GM23338 (cell line): ENCODE results near the gene HINT1. TPM values are rescaled to one million over a fixed set of nuclear protein-coding genes. Genes with fewer than 3 reads are reported as not detected.
A peak's percentile ranks its signal among the peaks of the same experiment; 100 is the strongest.
"Not testable (repeated sequence)": the region's sequence is repeated elsewhere in the genome, so short reads cannot be mapped to it uniquely, and the experiment has no call there.

ENCODE experiments used
- ATAC-seq: fragments of 200-7000 bp; cut with Tn5 transposase; 3 replicates; pipeline ENCODE4 v1.9.1; 2020
- DNase-seq: peaks from one replicate; pipeline ENCODE4 v3.0.0-alpha.2; 2015; ENCODE audit warnings: low spot score
- H2AFZ ChIP-seq: fragments of 200-600 bp; sonication (generic); 2 replicates; pipeline ENCODE4 v1.8.0; 2016; ENCODE audit warnings: antibody characterized with exemption, mild to moderate bottlenecking, moderate library complexity
- H3F3A ChIP-seq: fragments of 200-600 bp; sonication (generic); replicated peaks from 2 replicates; pipeline ENCODE4 v1.8.0; 2017; ENCODE audit warnings: antibody characterized with exemption, mixed run types, low read depth
- H3K27ac ChIP-seq: fragments of 200-600 bp; sonication (generic); 2 replicates; pipeline ENCODE4 v1.6.1; 2016; ENCODE audit warnings: low read depth
- H3K27me3 ChIP-seq: fragments of 200-600 bp; sonication (generic); 2 replicates; pipeline ENCODE4 v1.8.0; 2016; ENCODE audit warnings: mild to moderate bottlenecking, mixed run types, moderate library complexity; ENCODE audit not compliant: insufficient read depth
- H3K36me3 ChIP-seq: fragments of 200-600 bp; sonication (generic); 2 replicates; pipeline ENCODE4 v1.8.0; 2016; ENCODE audit warnings: mild to moderate bottlenecking; ENCODE audit not compliant: insufficient read depth
- H3K4me1 ChIP-seq: fragments of 200-600 bp; sonication (generic); 2 replicates; pipeline ENCODE4 v1.8.0; 2016; ENCODE audit warnings: mild to moderate bottlenecking, moderate library complexity; ENCODE audit not compliant: insufficient read depth
- H3K4me2 ChIP-seq: fragments of 200-600 bp; sonication (generic); 2 replicates; pipeline ENCODE4 v1.7.1; 2017; ENCODE audit warnings: mixed run types
- H3K4me3 ChIP-seq: fragments of 200-600 bp; sonication (generic); 2 replicates; pipeline ENCODE4 v1.6.1; 2016; ENCODE audit warnings: mixed run types
- H3K79me2 ChIP-seq: fragments of 200-600 bp; sonication (generic); replicated peaks from 2 replicates; pipeline ENCODE4 v1.8.0; 2017; ENCODE audit warnings: mild to moderate bottlenecking; ENCODE audit not compliant: insufficient read depth
- H3K9me2 ChIP-seq: fragments of 200-600 bp; sonication (generic); 2 replicates; pipeline ENCODE4 v1.8.0; 2017; ENCODE audit not compliant: insufficient read depth
- H4K20me1 ChIP-seq: fragments of 200-600 bp; sonication (generic); replicated peaks from 2 replicates; pipeline ENCODE4 v1.8.0; 2017; ENCODE audit warnings: mild to moderate bottlenecking; ENCODE audit not compliant: insufficient read depth
- H3K27ac Mint-ChIP-seq: 2 replicates; pipeline ENCODE4 v1.8.0; 2020; ENCODE audit warnings: inconsistent platforms, mild to moderate bottlenecking, moderate library complexity, mixed read lengths
- H3K27me3 Mint-ChIP-seq: 3 replicates; pipeline ENCODE4 v1.8.0; 2022; ENCODE audit warnings: low read depth, mild to moderate bottlenecking, moderate library complexity, mixed read lengths, inconsistent platforms; ENCODE audit not compliant: insufficient read depth, poor library complexity
- H3K36me3 Mint-ChIP-seq: 3 replicates; pipeline ENCODE4 v1.8.0; 2021; ENCODE audit warnings: low read depth, mild to moderate bottlenecking, inconsistent platforms, moderate library complexity, mixed read lengths
- H3K4me1 Mint-ChIP-seq: 3 replicates; pipeline ENCODE4 v1.8.0; 2020; ENCODE audit warnings: mild to moderate bottlenecking, inconsistent platforms, mixed read lengths
- H3K4me3 Mint-ChIP-seq: 3 replicates; pipeline ENCODE4 v1.8.0; 2021; ENCODE audit warnings: moderate library complexity, mild to moderate bottlenecking, inconsistent platforms, mixed read lengths
- H3K9me3 Mint-ChIP-seq: 3 replicates; pipeline ENCODE4 v1.8.0; 2020; ENCODE audit warnings: moderate library complexity, mild to moderate bottlenecking, inconsistent platforms, mixed read lengths
- CREB1 ChIP-seq: fragments of 250-450 bp; sonication (Bioruptor Pico); IDR thresholded peaks from 2 replicates; pipeline ENCODE4 v1.5.0; 2020; ENCODE audit warnings: low read depth, mild to moderate bottlenecking, moderate library complexity
- EZH2 ChIP-seq: fragments of 200-600 bp; sonication (generic); IDR thresholded peaks from one replicate; pipeline ENCODE4 v1.8.0; 2017; ENCODE audit warnings: antibody characterized with exemption, mild to moderate bottlenecking, low read depth; ENCODE audit not compliant: unreplicated experiment
- EZH2phosphoT487 ChIP-seq: fragments of 200-600 bp; sonication (generic); IDR thresholded peaks from one replicate; pipeline ENCODE4 v1.8.1; 2018; ENCODE audit warnings: antibody characterized with exemption; ENCODE audit not compliant: unreplicated experiment
- JUNB ChIP-seq: IDR thresholded peaks from one replicate; pipeline ENCODE4 v1.6.1; 2016; ENCODE audit warnings: antibody characterized with exemption; ENCODE audit not compliant: unreplicated experiment
- NANOG ChIP-seq: IDR thresholded peaks from 2 replicates; pipeline ENCODE4 v1.6.1; 2016; ENCODE audit warnings: antibody characterized with exemption, borderline replicate concordance
- POLR2AphosphoS5 ChIP-seq: IDR thresholded peaks from 2 replicates; pipeline ENCODE4 v1.6.1; 2016; ENCODE audit warnings: antibody characterized with exemption, low read depth
- STAT1 ChIP-seq: IDR thresholded peaks from one replicate; pipeline ENCODE4 v1.6.1; 2016; ENCODE audit warnings: antibody characterized with exemption; ENCODE audit not compliant: unreplicated experiment
- ZNF114 ChIP-seq: fragments of 250-450 bp; sonication (Bioruptor Pico); IDR thresholded peaks from 2 replicates; pipeline ENCODE4 v1.5.0; 2020; ENCODE audit warnings: mild to moderate bottlenecking, moderate library complexity
- ZNF331 ChIP-seq: fragments of 250-450 bp; sonication (Bioruptor Pico); IDR thresholded peaks from 2 replicates; pipeline ENCODE4 v1.5.0; 2020; ENCODE audit warnings: low read depth, mild to moderate bottlenecking, moderate library complexity
- polyA plus RNA-seq: library from polyadenylated mRNA; unstranded; fragments of >200 nt; fragmentation: Nextera tagmentation; extraction: Ambion mirVana; gene quantifications from 2 replicates; pipeline ENCODE4 v1.2.1, GENCODE V29; 2016
- total RNA-seq: library from RNA; depleted of rRNA; stranded (reverse); fragments of >200 nt; shearing (Covaris generic); gene quantifications from 2 replicates; pipeline ENCODE4 v1.2.3, GENCODE V29; 2014
- TF ChIP-seq, protein P1 (sequence below): fragments of 250-450 bp; sonication (Bioruptor Pico); IDR thresholded peaks from 2 replicates; pipeline ENCODE4 v1.5.0; 2020; ENCODE audit warnings: mild to moderate bottlenecking, moderate library complexity
- TF ChIP-seq, protein P2 (sequence below), 2 experiments: fragments of 200-600 bp in 1 of 2; sonication (generic) in 1 of 2; conservative IDR thresholded peaks; 2 replicates each; pipeline versions ENCODE4 v1.5.1 to v1.6.1; 2016 to 2017; ENCODE audit warnings: antibody characterized with exemption in 2 of 2, low read depth in 2 of 2, mild to moderate bottlenecking in 2 of 2, moderate library complexity in 1 of 2
- TF ChIP-seq, protein P3 (sequence below): IDR thresholded peaks from one replicate; pipeline ENCODE4 v1.6.1; 2018; ENCODE audit warnings: antibody characterized with exemption; ENCODE audit not compliant: unreplicated experiment

HINT1 gene
- total and polyA plus RNA-seq, 2 experiments from 2014 or later: 171 to 687 TPM

DNA sequence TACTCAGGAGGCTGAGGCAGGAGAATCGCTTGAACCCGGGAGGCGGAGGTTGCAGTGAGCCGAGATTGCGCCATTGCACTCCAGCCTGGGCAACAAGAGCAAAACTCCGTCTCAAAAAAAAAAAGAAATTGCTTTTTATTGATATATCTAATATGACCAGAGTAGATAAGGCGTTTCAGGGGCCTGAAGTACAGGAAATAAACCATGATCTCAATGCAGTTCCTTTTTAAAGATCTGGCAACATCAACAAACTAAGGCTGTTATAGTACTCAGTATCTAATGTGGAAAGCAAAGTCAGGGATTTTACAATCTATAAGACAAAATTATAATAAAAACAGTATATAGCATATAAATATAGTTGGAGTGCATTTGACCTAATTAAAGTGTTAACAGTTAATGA is 28.8 kb upstream of the HINT1 start:
- H3K79me2 ChIP-seq, H4K20me1 ChIP-seq: not testable (repeated sequence)

DNA sequence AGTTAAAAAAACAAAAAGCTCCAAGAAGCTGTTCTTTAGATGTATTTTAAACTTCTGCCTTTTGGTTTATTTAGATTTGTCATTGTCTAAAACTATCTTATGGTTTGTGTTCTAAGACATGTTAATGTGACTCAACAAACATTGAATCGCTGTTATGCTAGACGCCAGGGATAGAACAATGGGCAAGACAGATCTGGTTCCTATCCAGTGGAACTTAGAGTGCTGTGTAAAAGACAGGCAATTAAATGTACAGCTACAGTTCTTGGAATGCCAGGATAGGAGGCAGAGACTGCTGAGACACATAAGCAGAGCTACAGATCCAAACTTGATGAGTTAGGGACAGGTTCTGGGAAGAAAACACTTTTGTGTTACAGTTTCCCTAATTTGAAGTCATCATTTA is 28.1 kb upstream of the HINT1 start:
- no peaks in the 10 kb centered on the region; the same call in 1 of the 3 replicates for H3K36me3 Mint-ChIP-seq
- Histone ChIP-seq H3F3A (no peaks in the 10 kb centered on the region), H2AFZ (no peak overlapping the region), H3K36me3 (no peaks in the 10 kb centered on the region), H3K4me2 (no peak overlapping the region), H3K79me2 (no peaks in the 10 kb centered on the region), H3K27me3 (no peaks in the 10 kb centered on the region), H4K20me1 (no peaks in the 10 kb centered on the region), H3K27ac (no peak overlapping the region), H3K4me3 (no peak overlapping the region), H3K9me2 (no peaks in the 10 kb centered on the region), H3K4me1 (no peaks in the 10 kb centered on the region)
- H3K9me3 Mint-ChIP-seq: no peaks in the 10 kb centered on the region
- H3K4me1 Mint-ChIP-seq: peaks cover 11% of the 10 kb centered on the region; the same call in 2 of the 3 replicates
- H3K27me3 Mint-ChIP-seq: no peaks in the 10 kb centered on the region
- no peak overlapping the region for H3K4me3 Mint-ChIP-seq
- no peak overlapping the region for H3K27ac Mint-ChIP-seq
- DNase-seq: no peak
- no peak for ATAC-seq
- TF ChIP-seq JUNB (no peak), NANOG (no peak), STAT1 (no peak), POLR2AphosphoS5 (no peak), CREB1 (CRISPR knock-in tag) (no peak), ZNF331 (no peak), EZH2 (no peak), EZH2phosphoT487 (no peak), ZNF114 (no peak)
- TF ChIP-seq, protein P1, sequence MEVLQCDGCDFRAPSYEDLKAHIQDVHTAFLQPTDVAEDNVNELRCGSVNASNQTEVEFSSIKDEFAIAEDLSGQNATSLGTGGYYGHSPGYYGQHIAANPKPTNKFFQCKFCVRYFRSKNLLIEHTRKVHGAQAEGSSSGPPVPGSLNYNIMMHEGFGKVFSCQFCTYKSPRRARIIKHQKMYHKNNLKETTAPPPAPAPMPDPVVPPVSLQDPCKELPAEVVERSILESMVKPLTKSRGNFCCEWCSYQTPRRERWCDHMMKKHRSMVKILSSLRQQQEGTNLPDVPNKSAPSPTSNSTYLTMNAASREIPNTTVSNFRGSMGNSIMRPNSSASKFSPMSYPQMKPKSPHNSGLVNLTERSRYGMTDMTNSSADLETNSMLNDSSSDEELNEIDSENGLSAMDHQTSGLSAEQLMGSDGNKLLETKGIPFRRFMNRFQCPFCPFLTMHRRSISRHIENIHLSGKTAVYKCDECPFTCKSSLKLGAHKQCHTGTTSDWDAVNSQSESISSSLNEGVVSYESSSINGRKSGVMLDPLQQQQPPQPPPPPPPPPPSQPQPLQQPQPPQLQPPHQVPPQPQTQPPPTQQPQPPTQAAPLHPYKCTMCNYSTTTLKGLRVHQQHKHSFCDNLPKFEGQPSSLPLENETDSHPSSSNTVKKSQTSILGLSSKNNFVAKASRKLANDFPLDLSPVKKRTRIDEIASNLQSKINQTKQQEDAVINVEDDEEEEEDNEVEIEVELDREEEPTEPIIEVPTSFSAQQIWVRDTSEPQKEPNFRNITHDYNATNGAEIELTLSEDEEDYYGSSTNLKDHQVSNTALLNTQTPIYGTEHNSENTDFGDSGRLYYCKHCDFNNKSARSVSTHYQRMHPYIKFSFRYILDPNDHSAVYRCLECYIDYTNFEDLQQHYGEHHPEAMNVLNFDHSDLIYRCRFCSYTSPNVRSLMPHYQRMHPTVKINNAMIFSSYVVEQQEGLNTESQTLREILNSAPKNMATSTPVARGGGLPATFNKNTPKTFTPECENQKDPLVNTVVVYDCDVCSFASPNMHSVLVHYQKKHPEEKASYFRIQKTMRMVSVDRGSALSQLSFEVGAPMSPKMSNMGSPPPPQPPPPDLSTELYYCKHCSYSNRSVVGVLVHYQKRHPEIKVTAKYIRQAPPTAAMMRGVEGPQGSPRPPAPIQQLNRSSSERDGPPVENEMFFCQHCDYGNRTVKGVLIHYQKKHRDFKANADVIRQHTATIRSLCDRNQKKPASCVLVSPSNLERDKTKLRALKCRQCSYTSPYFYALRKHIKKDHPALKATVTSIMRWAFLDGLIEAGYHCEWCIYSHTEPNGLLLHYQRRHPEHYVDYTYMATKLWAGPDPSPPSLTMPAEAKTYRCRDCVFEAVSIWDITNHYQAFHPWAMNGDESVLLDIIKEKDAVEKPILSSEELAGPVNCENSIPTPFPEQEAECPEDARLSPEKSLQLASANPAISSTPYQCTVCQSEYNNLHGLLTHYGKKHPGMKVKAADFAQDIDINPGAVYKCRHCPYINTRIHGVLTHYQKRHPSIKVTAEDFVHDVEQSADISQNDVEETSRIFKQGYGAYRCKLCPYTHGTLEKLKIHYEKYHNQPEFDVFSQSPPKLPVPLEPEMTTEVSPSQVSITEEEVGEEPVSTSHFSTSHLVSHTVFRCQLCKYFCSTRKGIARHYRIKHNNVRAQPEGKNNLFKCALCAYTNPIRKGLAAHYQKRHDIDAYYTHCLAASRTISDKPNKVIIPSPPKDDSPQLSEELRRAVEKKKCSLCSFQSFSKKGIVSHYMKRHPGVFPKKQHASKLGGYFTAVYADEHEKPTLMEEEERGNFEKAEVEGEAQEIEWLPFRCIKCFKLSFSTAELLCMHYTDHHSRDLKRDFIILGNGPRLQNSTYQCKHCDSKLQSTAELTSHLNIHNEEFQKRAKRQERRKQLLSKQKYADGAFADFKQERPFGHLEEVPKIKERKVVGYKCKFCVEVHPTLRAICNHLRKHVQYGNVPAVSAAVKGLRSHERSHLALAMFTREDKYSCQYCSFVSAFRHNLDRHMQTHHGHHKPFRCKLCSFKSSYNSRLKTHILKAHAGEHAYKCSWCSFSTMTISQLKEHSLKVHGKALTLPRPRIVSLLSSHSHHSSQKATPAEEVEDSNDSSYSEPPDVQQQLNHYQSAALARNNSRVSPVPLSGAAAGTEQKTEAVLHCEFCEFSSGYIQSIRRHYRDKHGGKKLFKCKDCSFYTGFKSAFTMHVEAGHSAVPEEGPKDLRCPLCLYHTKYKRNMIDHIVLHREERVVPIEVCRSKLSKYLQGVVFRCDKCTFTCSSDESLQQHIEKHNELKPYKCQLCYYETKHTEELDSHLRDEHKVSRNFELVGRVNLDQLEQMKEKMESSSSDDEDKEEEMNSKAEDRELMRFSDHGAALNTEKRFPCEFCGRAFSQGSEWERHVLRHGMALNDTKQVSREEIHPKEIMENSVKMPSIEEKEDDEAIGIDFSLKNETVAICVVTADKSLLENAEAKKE (CRISPR knock-in tag): no peak
- TF ChIP-seq, protein P2, sequence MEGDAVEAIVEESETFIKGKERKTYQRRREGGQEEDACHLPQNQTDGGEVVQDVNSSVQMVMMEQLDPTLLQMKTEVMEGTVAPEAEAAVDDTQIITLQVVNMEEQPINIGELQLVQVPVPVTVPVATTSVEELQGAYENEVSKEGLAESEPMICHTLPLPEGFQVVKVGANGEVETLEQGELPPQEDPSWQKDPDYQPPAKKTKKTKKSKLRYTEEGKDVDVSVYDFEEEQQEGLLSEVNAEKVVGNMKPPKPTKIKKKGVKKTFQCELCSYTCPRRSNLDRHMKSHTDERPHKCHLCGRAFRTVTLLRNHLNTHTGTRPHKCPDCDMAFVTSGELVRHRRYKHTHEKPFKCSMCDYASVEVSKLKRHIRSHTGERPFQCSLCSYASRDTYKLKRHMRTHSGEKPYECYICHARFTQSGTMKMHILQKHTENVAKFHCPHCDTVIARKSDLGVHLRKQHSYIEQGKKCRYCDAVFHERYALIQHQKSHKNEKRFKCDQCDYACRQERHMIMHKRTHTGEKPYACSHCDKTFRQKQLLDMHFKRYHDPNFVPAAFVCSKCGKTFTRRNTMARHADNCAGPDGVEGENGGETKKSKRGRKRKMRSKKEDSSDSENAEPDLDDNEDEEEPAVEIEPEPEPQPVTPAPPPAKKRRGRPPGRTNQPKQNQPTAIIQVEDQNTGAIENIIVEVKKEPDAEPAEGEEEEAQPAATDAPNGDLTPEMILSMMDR (conservative IDR thresholded peaks at IDR 0.05; ENCODE audit: low read depth in 2 of 2): no peak
- TF ChIP-seq, protein P3, sequence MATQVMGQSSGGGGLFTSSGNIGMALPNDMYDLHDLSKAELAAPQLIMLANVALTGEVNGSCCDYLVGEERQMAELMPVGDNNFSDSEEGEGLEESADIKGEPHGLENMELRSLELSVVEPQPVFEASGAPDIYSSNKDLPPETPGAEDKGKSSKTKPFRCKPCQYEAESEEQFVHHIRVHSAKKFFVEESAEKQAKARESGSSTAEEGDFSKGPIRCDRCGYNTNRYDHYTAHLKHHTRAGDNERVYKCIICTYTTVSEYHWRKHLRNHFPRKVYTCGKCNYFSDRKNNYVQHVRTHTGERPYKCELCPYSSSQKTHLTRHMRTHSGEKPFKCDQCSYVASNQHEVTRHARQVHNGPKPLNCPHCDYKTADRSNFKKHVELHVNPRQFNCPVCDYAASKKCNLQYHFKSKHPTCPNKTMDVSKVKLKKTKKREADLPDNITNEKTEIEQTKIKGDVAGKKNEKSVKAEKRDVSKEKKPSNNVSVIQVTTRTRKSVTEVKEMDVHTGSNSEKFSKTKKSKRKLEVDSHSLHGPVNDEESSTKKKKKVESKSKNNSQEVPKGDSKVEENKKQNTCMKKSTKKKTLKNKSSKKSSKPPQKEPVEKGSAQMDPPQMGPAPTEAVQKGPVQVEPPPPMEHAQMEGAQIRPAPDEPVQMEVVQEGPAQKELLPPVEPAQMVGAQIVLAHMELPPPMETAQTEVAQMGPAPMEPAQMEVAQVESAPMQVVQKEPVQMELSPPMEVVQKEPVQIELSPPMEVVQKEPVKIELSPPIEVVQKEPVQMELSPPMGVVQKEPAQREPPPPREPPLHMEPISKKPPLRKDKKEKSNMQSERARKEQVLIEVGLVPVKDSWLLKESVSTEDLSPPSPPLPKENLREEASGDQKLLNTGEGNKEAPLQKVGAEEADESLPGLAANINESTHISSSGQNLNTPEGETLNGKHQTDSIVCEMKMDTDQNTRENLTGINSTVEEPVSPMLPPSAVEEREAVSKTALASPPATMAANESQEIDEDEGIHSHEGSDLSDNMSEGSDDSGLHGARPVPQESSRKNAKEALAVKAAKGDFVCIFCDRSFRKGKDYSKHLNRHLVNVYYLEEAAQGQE: no peak

More for the DNA sequence above, 28.8 kb upstream of the HINT1 start:
- H3K27ac ChIP-seq: 0 out of 2 replicates have a peak overlapping the region, but pooled peaks have one; percentile 68
- not testable (repeated sequence) for H3K27me3 Mint-ChIP-seq, H3K4me2 ChIP-seq, DNase-seq, ATAC-seq, H3K4me1 ChIP-seq, H3K9me3 Mint-ChIP-seq, H2AFZ ChIP-seq, H3K36me3 Mint-ChIP-seq, H3K9me2 ChIP-seq, H3K4me3 ChIP-seq, H3K4me3 Mint-ChIP-seq, H3K27me3 ChIP-seq, H3F3A ChIP-seq, H3K27ac Mint-ChIP-seq, H3K36me3 ChIP-seq
- H3K4me1 Mint-ChIP-seq: peaks cover 11% of the 10 kb centered on the region; the same call in 2 of the 3 replicates
